ENCODE measurements around the gene DHRSX. TPM values are rescaled to one million over a fixed set of nuclear protein-coding genes. Genes with fewer than 3 reads are reported as not detected.

Gene DHRSX
- polyA plus RNA-seq, 2 of the 4 experiments (the other 2 are of a cell fraction): 32.1 to 56.3 TPM

DNA sequence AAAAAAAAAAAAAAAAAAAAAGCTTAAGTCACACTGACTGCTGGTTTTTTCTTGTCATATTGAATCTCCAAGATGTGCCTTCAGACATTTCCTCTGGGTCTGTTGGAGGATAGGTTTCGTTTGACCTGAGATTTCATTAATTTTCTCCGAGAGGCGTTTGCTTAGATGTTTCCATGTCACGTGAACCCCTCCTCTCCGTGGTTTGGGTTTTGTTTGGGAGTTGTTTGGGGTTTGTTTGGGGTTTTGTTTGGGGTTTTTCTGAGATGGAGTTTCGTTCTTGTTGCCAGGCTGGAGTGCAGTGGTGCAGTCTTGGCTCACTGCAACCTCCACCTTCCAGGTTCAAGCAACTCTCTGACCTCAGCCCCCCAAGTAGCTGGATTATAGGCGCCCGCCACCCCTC lies 40.8 kb upstream of the DHRSX start:
- H3K27ac ChIP-seq: no peak overlapping the region
- no peak overlapping the region for H3K4me2 ChIP-seq
- DNase-seq (ENCODE audit: low read depth in 1 of 2, low spot score in 1 of 2) (no peak), ATAC-seq (no peak), FAIRE-seq (no peak)
- CTCF ChIA-PET: no interaction called here
- WGBS (ENCODE audit: missing lambda C conversion rate): 67% methylated on average over 8 of the region's 8 CpGs
- TF ChIP-seq SREBF2 (IDR thresholded peaks at IDR 0.05): no peak
- TF ChIP-seq KDM1A (IDR thresholded peaks at IDR 0.05; ENCODE audit: low read depth): no peak
- TF ChIP-seq ZSCAN20 (CRISPR knock-in tag; IDR thresholded peaks at IDR 0.05): no peak
- no peak for TF ChIP-seq SMC3 (IDR thresholded peaks at IDR 0.05)
- no peak for TF ChIP-seq RFX5 (IDR thresholded peaks at IDR 0.05)
- TF ChIP-seq, protein P1, sequence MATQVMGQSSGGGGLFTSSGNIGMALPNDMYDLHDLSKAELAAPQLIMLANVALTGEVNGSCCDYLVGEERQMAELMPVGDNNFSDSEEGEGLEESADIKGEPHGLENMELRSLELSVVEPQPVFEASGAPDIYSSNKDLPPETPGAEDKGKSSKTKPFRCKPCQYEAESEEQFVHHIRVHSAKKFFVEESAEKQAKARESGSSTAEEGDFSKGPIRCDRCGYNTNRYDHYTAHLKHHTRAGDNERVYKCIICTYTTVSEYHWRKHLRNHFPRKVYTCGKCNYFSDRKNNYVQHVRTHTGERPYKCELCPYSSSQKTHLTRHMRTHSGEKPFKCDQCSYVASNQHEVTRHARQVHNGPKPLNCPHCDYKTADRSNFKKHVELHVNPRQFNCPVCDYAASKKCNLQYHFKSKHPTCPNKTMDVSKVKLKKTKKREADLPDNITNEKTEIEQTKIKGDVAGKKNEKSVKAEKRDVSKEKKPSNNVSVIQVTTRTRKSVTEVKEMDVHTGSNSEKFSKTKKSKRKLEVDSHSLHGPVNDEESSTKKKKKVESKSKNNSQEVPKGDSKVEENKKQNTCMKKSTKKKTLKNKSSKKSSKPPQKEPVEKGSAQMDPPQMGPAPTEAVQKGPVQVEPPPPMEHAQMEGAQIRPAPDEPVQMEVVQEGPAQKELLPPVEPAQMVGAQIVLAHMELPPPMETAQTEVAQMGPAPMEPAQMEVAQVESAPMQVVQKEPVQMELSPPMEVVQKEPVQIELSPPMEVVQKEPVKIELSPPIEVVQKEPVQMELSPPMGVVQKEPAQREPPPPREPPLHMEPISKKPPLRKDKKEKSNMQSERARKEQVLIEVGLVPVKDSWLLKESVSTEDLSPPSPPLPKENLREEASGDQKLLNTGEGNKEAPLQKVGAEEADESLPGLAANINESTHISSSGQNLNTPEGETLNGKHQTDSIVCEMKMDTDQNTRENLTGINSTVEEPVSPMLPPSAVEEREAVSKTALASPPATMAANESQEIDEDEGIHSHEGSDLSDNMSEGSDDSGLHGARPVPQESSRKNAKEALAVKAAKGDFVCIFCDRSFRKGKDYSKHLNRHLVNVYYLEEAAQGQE (IDR thresholded peaks at IDR 0.05): no peak
- no peak for TF ChIP-seq HOXB13 (CRISPR knock-in tag; IDR thresholded peaks at IDR 0.05; ENCODE audit: low read depth)
- TF ChIP-seq, protein P2, sequence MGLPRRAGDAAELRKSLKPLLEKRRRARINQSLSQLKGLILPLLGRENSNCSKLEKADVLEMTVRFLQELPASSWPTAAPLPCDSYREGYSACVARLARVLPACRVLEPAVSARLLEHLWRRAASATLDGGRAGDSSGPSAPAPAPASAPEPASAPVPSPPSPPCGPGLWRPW (IDR thresholded peaks at IDR 0.05): no peak
- TF ChIP-seq, protein P3, sequence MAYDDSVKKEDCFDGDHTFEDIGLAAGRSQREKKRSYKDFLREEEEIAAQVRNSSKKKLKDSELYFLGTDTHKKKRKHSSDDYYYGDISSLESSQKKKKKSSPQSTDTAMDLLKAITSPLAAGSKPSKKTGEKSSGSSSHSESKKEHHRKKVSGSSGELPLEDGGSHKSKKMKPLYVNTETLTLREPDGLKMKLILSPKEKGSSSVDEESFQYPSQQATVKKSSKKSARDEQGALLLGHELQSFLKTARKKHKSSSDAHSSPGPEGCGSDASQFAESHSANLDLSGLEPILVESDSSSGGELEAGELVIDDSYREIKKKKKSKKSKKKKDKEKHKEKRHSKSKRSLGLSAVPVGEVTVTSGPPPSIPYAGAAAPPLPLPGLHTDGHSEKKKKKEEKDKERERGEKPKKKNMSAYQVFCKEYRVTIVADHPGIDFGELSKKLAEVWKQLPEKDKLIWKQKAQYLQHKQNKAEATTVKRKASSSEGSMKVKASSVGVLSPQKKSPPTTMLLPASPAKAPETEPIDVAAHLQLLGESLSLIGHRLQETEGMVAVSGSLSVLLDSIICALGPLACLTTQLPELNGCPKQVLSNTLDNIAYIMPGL (CRISPR knock-in tag; IDR thresholded peaks at IDR 0.05; ENCODE audit: borderline replicate concordance): no peak
- H3K4me1 ChIP-seq: no peaks in the 10 kb centered on the region
- POLR2A ChIA-PET: no interaction called here
- H3K9me3 ChIP-seq: peaks cover 17% of the 10 kb centered on the region; the same call in 2 of the 3 replicates
- no peak overlapping the region for H3K4me3 ChIP-seq

DNA sequence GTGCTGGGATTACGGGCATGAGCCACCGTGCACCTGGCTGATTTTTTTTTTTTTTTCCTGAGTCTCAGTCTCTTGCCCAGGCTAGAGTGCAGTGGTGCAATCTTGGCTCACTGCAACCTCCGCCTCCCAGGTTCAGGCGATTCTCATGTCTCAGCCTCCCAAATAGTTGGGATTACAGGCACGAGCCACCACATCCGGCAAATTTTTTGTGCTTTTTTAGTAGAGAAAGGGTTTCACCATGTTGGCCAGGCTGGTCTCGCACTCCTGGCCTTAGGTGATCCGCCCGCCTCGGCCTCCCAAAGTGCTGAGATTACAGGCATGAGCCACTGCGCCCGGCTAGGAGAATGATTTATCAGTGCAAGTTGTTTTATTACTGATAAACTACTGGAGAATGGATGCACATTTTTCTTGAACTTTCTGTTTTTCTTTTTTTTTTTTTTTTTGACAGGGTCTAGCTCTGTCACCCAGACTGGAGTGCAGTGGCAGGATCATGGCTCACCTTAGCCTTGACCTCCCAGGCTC lies 39.7 kb upstream of the DHRSX start:
- TF ChIP-seq CBX8 (IDR thresholded peaks at IDR 0.05): no peak
- TF ChIP-seq PHF8 (IDR thresholded peaks at IDR 0.05; ENCODE audit: borderline replicate concordance, low read depth): no peak
- TF ChIP-seq, protein P4, sequence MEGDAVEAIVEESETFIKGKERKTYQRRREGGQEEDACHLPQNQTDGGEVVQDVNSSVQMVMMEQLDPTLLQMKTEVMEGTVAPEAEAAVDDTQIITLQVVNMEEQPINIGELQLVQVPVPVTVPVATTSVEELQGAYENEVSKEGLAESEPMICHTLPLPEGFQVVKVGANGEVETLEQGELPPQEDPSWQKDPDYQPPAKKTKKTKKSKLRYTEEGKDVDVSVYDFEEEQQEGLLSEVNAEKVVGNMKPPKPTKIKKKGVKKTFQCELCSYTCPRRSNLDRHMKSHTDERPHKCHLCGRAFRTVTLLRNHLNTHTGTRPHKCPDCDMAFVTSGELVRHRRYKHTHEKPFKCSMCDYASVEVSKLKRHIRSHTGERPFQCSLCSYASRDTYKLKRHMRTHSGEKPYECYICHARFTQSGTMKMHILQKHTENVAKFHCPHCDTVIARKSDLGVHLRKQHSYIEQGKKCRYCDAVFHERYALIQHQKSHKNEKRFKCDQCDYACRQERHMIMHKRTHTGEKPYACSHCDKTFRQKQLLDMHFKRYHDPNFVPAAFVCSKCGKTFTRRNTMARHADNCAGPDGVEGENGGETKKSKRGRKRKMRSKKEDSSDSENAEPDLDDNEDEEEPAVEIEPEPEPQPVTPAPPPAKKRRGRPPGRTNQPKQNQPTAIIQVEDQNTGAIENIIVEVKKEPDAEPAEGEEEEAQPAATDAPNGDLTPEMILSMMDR (IDR thresholded peaks at IDR 0.05): no peak
- TF ChIP-seq, protein P5, sequence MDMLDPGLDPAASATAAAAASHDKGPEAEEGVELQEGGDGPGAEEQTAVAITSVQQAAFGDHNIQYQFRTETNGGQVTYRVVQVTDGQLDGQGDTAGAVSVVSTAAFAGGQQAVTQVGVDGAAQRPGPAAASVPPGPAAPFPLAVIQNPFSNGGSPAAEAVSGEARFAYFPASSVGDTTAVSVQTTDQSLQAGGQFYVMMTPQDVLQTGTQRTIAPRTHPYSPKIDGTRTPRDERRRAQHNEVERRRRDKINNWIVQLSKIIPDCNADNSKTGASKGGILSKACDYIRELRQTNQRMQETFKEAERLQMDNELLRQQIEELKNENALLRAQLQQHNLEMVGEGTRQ (IDR thresholded peaks at IDR 0.05): no peak
- no peak for TF ChIP-seq ZNF302 (CRISPR knock-in tag; IDR thresholded peaks at IDR 0.05)
- no peak for TF ChIP-seq KDM5A (IDR thresholded peaks at IDR 0.05)
- no peak for TF ChIP-seq CBX2 (IDR thresholded peaks at IDR 0.05; ENCODE audit: borderline replicate concordance, low read depth)
- TF ChIP-seq, protein P6, sequence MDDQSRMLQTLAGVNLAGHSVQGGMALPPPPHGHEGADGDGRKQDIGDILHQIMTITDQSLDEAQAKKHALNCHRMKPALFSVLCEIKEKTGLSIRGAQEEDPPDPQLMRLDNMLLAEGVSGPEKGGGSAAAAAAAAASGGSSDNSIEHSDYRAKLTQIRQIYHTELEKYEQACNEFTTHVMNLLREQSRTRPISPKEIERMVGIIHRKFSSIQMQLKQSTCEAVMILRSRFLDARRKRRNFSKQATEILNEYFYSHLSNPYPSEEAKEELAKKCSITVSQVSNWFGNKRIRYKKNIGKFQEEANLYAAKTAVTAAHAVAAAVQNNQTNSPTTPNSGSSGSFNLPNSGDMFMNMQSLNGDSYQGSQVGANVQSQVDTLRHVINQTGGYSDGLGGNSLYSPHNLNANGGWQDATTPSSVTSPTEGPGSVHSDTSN (IDR thresholded peaks at IDR 0.05): no peak
- no peak for TF ChIP-seq ESRRA (IDR thresholded peaks at IDR 0.05; ENCODE audit: borderline replicate concordance, low read length)
- no peak for TF ChIP-seq KDM1A (IDR thresholded peaks at IDR 0.05; ENCODE audit: low read depth)
- TF ChIP-seq, protein P3 (CRISPR knock-in tag; IDR thresholded peaks at IDR 0.05; ENCODE audit: borderline replicate concordance): no peak
- no peak for TF ChIP-seq ZC3H11A (IDR thresholded peaks at IDR 0.05)
- no peak overlapping the region for H3K4me2 ChIP-seq
- no peak overlapping the region for H3K27ac ChIP-seq
- POLR2A ChIA-PET: no interaction called here
- peaks cover 7% of the 10 kb centered on the region; the same call in 1 of the 3 replicates for H3K9me3 ChIP-seq
- FAIRE-seq (no peak), ATAC-seq (no peak), DNase-seq (ENCODE audit: low read depth in 1 of 2, low spot score in 1 of 2) (no peak)
- CTCF ChIA-PET: no interaction called here
- no peak overlapping the region for H3K4me3 ChIP-seq
- WGBS (ENCODE audit: missing lambda C conversion rate): 84% methylated on average over 12 of the region's 12 CpGs
- no peaks in the 10 kb centered on the region for H3K4me1 ChIP-seq

Data from A549 (cell line).